ENCODE data around the gene HS1BP3. TPM values are rescaled to one million over a fixed set of nuclear protein-coding genes. Genes with fewer than 3 reads are reported as not detected.

The HS1BP3 gene
- total RNA-seq, 4 donors from 2014 or later: 16.6 to 26.9 (median 19.4) TPM

DNA sequence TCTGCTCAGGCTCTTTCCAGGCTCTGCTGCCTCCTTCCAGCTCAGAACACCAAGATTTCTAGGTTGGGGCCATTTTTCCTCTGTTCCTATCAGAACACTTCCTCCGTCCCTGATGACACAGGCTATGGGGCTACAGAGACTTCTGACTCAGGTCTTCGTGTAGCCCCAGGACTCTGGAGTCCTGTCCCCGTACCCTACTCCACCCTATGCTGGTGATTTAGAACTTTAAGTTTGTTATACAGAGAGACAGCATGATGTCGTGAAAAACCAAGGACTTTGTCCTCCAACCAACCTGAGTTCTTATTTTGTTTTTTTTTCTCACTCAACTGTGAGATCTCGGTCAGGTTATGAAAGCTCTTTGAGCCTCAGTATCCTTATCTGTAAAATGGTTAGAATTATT, 78.7 kb downstream of the HS1BP3 start:
- H3K36me3 ChIP-seq: no peaks in the 10 kb centered on the region
- H3K4me1 ChIP-seq: peaks cover 12 to 67% of the 10 kb centered on the region in 2 donors
- H3K4me3 ChIP-seq: no peak overlapping the region
- no peaks in the 10 kb centered on the region for H3K27me3 ChIP-seq
- in situ Hi-C loops (cut with MboI; ENCODE audit: low sequenced_read_pairs in 4 of 4): no loop called here
- TF ChIP-seq, protein P1, sequence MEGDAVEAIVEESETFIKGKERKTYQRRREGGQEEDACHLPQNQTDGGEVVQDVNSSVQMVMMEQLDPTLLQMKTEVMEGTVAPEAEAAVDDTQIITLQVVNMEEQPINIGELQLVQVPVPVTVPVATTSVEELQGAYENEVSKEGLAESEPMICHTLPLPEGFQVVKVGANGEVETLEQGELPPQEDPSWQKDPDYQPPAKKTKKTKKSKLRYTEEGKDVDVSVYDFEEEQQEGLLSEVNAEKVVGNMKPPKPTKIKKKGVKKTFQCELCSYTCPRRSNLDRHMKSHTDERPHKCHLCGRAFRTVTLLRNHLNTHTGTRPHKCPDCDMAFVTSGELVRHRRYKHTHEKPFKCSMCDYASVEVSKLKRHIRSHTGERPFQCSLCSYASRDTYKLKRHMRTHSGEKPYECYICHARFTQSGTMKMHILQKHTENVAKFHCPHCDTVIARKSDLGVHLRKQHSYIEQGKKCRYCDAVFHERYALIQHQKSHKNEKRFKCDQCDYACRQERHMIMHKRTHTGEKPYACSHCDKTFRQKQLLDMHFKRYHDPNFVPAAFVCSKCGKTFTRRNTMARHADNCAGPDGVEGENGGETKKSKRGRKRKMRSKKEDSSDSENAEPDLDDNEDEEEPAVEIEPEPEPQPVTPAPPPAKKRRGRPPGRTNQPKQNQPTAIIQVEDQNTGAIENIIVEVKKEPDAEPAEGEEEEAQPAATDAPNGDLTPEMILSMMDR (IDR thresholded peaks at IDR 0.05 in 4 of 5, conservative IDR thresholded peaks at IDR 0.05 in 1 of 5): no peak
- no peaks in the 10 kb centered on the region for H3K9me3 ChIP-seq
- intact Hi-C loops (cut with DNase I; ENCODE audit: low total_unique reads): no loop called here
- H3K27ac ChIP-seq: peak overlapping the region in 3 of 4 donors; percentile 39 to 80 (median 64)
- no peak for DNase-seq
- no peak for ATAC-seq

DNA sequence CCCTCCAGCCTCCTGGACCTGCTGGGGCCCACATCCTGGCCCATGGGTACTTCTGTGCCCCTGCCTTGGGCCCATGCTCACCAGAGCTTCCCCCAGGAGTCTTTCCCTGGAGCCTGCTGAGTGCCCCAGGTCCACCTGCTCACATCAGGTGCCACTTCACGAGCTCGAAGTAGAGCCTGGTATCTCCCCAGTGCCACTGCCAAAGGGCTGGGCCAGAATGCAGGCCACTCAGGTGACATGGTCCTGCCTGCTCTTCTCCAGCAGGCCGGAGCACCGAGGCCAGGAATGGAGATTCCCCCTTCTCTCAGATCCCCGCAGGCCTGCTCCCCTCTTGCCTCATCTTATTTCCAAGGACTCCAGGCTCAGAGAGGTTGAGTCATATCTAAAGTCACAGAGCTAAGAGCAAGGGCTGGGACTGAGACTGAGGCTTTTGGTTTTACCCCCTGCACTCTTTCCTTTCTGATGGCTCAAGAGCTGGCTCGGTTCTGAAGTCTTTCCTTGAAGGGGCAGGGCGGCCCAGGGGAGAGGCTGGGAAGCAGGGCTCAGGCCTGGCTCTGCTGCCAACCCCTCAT, 79.2 kb downstream of the HS1BP3 start:
- no peak for ATAC-seq
- in situ Hi-C loops (cut with MboI; ENCODE audit: low sequenced_read_pairs in 4 of 4) (no loop called here), intact Hi-C loops (cut with DNase I; ENCODE audit: low total_unique reads) (no loop called here)
- Histone ChIP-seq H3K9me3 (no peaks in the 10 kb centered on the region), H3K4me3 (no peak overlapping the region), H3K27me3 (no peaks in the 10 kb centered on the region), H3K36me3 (no peaks in the 10 kb centered on the region), H3K27ac (peak overlapping the region in 3 of 4 donors; percentile 39 to 80 (median 78)), H3K4me1 (peaks cover 8 to 67% of the 10 kb centered on the region in 2 donors)
- TF ChIP-seq, protein P1 (IDR thresholded peaks at IDR 0.05 in 4 of 5, conservative IDR thresholded peaks at IDR 0.05 in 1 of 5): no peak
- no peak for TF ChIP-seq POLR2A (IDR thresholded peaks at IDR 0.05)
- no peak for DNase-seq

DNA sequence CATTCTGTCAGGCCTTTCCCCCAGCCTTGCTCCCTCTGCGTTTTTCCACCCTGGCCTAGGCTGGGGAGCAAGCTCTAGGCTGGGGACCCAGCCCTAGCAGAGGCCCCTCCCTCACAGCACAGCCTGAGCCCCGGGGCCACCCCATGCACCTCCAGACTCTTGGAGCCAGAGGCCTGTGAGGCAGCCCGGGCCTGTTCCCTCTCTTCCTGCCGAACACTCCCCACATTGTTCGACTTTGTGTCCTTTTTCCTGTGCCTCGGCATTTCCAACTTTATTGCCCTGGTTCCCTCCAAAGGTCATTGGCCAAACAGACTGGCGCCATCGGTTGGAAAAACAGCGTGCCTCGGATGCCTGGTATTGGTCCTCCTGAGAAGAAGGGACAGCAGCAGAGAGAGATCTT, 79.7 kb downstream of the HS1BP3 start:
- ATAC-seq: no peak
- in situ Hi-C loops (cut with MboI; ENCODE audit: low sequenced_read_pairs in 4 of 4): no loop called here

DNA sequence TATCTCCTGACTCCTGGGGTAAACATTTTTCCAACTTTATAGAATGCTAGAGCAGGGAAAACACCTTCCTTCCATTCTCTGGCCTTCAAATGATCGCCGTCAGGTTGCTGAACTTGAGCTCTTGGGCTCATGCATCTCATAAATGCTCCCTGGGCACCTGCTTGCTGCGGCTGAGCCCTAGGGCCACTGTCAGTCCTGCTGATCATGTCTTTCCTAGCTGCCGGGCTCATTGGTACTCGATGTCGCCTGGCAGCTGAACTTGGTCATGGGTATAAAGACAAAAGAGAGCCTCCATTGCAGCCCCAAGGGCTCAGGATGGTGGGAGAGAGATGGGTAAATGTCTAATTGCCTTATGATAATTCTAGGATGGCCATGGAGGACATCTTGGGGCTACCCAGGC, 80.6 kb downstream of the HS1BP3 start:
- no peaks in the 10 kb centered on the region for H3K27me3 ChIP-seq
- no peak for ATAC-seq
- no peak for DNase-seq
- intact Hi-C loops (cut with DNase I; ENCODE audit: low total_unique reads): no loop called here
- H3K4me3 ChIP-seq: no peak overlapping the region
- TF ChIP-seq, protein P1 (IDR thresholded peaks at IDR 0.05 in 4 of 5, conservative IDR thresholded peaks at IDR 0.05 in 1 of 5): no peak
- no peak for TF ChIP-seq POLR2A (IDR thresholded peaks at IDR 0.05)
- H3K36me3 ChIP-seq: no peaks in the 10 kb centered on the region
- in situ Hi-C loops (cut with MboI; ENCODE audit: low sequenced_read_pairs in 4 of 4): no loop called here
- H3K9me3 ChIP-seq: no peaks in the 10 kb centered on the region
- peak overlapping the region in 3 of 4 donors; percentile 66 to 80 (median 78) for H3K27ac ChIP-seq
- H3K4me1 ChIP-seq: peaks cover 7 to 54% of the 10 kb centered on the region in 2 donors

More for the DNA sequence above, 79.7 kb downstream of the HS1BP3 start:
- peak overlapping the region in 3 of 4 donors; percentile 39 to 80 (median 78) for H3K27ac ChIP-seq
- TF ChIP-seq, protein P1 (IDR thresholded peaks at IDR 0.05 in 4 of 5, conservative IDR thresholded peaks at IDR 0.05 in 1 of 5): no peak
- TF ChIP-seq POLR2A (IDR thresholded peaks at IDR 0.05): no peak
- H3K36me3 ChIP-seq: no peaks in the 10 kb centered on the region
- H3K27me3 ChIP-seq: no peaks in the 10 kb centered on the region
- no peak for DNase-seq
- H3K4me1 ChIP-seq: peaks cover 4 to 62% of the 10 kb centered on the region in 2 donors
- H3K4me3 ChIP-seq: no peak overlapping the region
- H3K9me3 ChIP-seq: no peaks in the 10 kb centered on the region
- intact Hi-C loops (cut with DNase I; ENCODE audit: low total_unique reads): no loop called here

Data from gastrocnemius medialis (tissue), 4 donors.